IMR-90 (cell line): Measurements from ENCODE around the gene CNST. TPM values are rescaled to one million over a fixed set of nuclear protein-coding genes. Genes with fewer than 3 reads are reported as not detected.

Experiments used
- ATAC-seq: fragments of 200-7000 bp; cut with Tn5 transposase; 2 replicates; pipeline ENCODE4 v1.9.1; 2020; ENCODE audit warnings: low read depth, mild to moderate bottlenecking, moderate library complexity
- BruUV-seq: library from RNA; stranded (reverse); fragments of 400-500 nt; replicated peaks from 2 replicates; lab custom pipeline; 2021; lab: Mats Ljungman, UMichigan
- CTCF ChIA-PET: fragments of 300-600 bp; formaldehyde crosslinking; extraction: SDS; loops from one replicate; lab custom pipeline; 2021; ENCODE audit warnings: antibody characterized with exemption; lab: Yijun Ruan, JAX
- POLR2A ChIA-PET: fragments of 300-600 bp; sonication (Branson Sonifier 250); formaldehyde crosslinking; loops from one replicate; lab custom pipeline; 2022; ENCODE audit warnings: antibody characterized with exemption; ENCODE audit not compliant: unreplicated experiment; lab: Charles Lee
- DNase-seq: peaks from one replicate; pipeline ENCODE4 v3.0.0; 2013
- H2AFZ ChIP-seq: replicated peaks from 2 replicates; pipeline ENCODE3; 2013; ENCODE audit warnings: low read length, mild to moderate bottlenecking; ENCODE audit not compliant: poor library complexity
- H2AK5ac ChIP-seq: 2 replicates; pipeline ENCODE4 v1.6.1; 2013; ENCODE audit warnings: low read depth, low read length, inconsistent platforms
- H2AK9ac ChIP-seq: replicated peaks from 2 replicates; pipeline ENCODE3; 2013; ENCODE audit warnings: mild to moderate bottlenecking, low read depth, low read length, moderate library complexity; ENCODE audit not compliant: poor library complexity
- H2BK120ac ChIP-seq: 2 replicates; pipeline ENCODE4 v1.6.1; 2013; ENCODE audit warnings: low read depth, low read length, inconsistent platforms
- H2BK15ac ChIP-seq: 3 replicates; pipeline ENCODE4 v1.6.1; 2013; ENCODE audit warnings: low read depth, low read length, inconsistent platforms
- H2BK20ac ChIP-seq: 2 replicates; pipeline ENCODE4 v1.6.1; 2013; ENCODE audit warnings: low read depth, mild to moderate bottlenecking, inconsistent platforms, low read length, moderate library complexity
- H2BK5ac ChIP-seq: 2 replicates; pipeline ENCODE4 v1.6.1; 2013; ENCODE audit warnings: mild to moderate bottlenecking, low read depth, low read length, inconsistent platforms; ENCODE audit not compliant: poor library complexity, severe bottlenecking
- H3K14ac ChIP-seq: replicated peaks from 2 replicates; pipeline ENCODE4 v1.6.1; 2013; ENCODE audit warnings: low read depth, low read length, inconsistent platforms
- H3K18ac ChIP-seq: 2 replicates; pipeline ENCODE4 v1.6.1; 2013; ENCODE audit warnings: low read depth, low read length, control low read depth
- H3K23ac ChIP-seq: 2 replicates; pipeline ENCODE4 v1.6.1; 2013; ENCODE audit warnings: low read depth, low read length, inconsistent platforms
- H3K27ac ChIP-seq: 2 replicates; pipeline ENCODE4 v1.5.1; 2013; ENCODE audit warnings: mild to moderate bottlenecking, control low read depth, low read length; ENCODE audit not compliant: insufficient read depth
- H3K27me3 ChIP-seq: 2 replicates; pipeline ENCODE4 v1.6.1; 2013; ENCODE audit warnings: low read length; ENCODE audit not compliant: control insufficient read depth, insufficient read depth
- H3K36me3 ChIP-seq: 2 replicates; pipeline ENCODE4 v1.6.1; 2013; ENCODE audit warnings: low read length, mixed read lengths; ENCODE audit not compliant: control insufficient read depth, insufficient read depth
- H3K4ac ChIP-seq: 2 replicates; pipeline ENCODE4 v1.6.1; 2013; ENCODE audit warnings: low read depth, low read length, inconsistent platforms
- H3K4me1 ChIP-seq: 2 replicates; pipeline ENCODE4 v1.6.1; 2013; ENCODE audit warnings: low read length, mixed read lengths; ENCODE audit not compliant: control insufficient read depth, insufficient read depth
- H3K4me2 ChIP-seq: 2 replicates; pipeline ENCODE4 v1.6.1; 2013; ENCODE audit warnings: low read depth, mild to moderate bottlenecking, control low read depth, low read length, moderate library complexity
- H3K4me3 ChIP-seq: 2 replicates; pipeline ENCODE4 v1.5.1; 2013; ENCODE audit warnings: low read depth, mild to moderate bottlenecking, control low read depth, low read length, moderate library complexity; ENCODE audit not compliant: insufficient read depth
- H3K56ac ChIP-seq: 2 replicates; pipeline ENCODE4 v1.6.1; 2013; ENCODE audit warnings: low read length, inconsistent platforms; ENCODE audit not compliant: insufficient read depth; ENCODE audit errors: extremely low read depth
- H3K79me1 ChIP-seq, 2 experiments: 2 replicates each; pipeline ENCODE4 v1.6.1; 2013; ENCODE audit warnings: low read length in 2 of 2, inconsistent platforms in 1 of 2, low read depth in 1 of 2
- H3K9ac ChIP-seq: 2 replicates; pipeline ENCODE4 v1.6.1; 2013; ENCODE audit warnings: low read depth, low read length, control low read depth
- H3K9me1 ChIP-seq: 2 replicates; pipeline ENCODE4 v1.6.1; 2013; ENCODE audit warnings: low read length, inconsistent platforms; ENCODE audit not compliant: insufficient read depth
- H3K9me3 ChIP-seq: 2 replicates; pipeline ENCODE4 v1.6.1; 2013; ENCODE audit warnings: low read length; ENCODE audit not compliant: control insufficient read depth, insufficient read depth
- H4K20me1 ChIP-seq: 2 replicates; pipeline ENCODE4 v1.6.1; 2013; ENCODE audit warnings: low read length, inconsistent platforms; ENCODE audit not compliant: insufficient read depth
- H4K5ac ChIP-seq: 2 replicates; pipeline ENCODE4 v1.6.1; 2013; ENCODE audit warnings: mild to moderate bottlenecking, low read depth, low read length, control low read depth
- H4K8ac ChIP-seq, 2 experiments: 2 replicates each; pipeline ENCODE4 v1.6.1; 2013; ENCODE audit warnings: low read depth in 2 of 2, low read length in 2 of 2, control low read depth in 1 of 2, inconsistent platforms in 1 of 2
- H4K91ac ChIP-seq: 2 replicates; pipeline ENCODE4 v1.6.1; 2013; ENCODE audit warnings: low read depth, low read length, inconsistent platforms; ENCODE audit not compliant: insufficient read depth
- CEBPB ChIP-seq: IDR thresholded peaks from 2 replicates; pipeline ENCODE4 v1.6.1; 2012; ENCODE audit warnings: low read depth, low read length, improper control_type of control experiment
- CHD1 ChIP-seq: IDR thresholded peaks from 2 replicates; pipeline ENCODE4 v1.6.1; 2012; ENCODE audit warnings: low read depth, low read length, improper control_type of control experiment
- FOS ChIP-seq: fragments of 150-350 bp; IDR thresholded peaks from 2 replicates; pipeline ENCODE4 v1.6.1; 2016; ENCODE audit warnings: low read depth, low read length
- MAFK ChIP-seq: IDR thresholded peaks from 2 replicates; pipeline ENCODE4 v1.6.1; 2012; ENCODE audit warnings: low read depth, low read length, improper control_type of control experiment
- MAZ ChIP-seq: IDR thresholded peaks from 2 replicates; pipeline ENCODE4 v1.6.1; 2012; ENCODE audit warnings: low read depth, mild to moderate bottlenecking, low read length, improper control_type of control experiment, moderate library complexity, borderline replicate concordance
- MXI1 ChIP-seq: IDR thresholded peaks from 2 replicates; pipeline ENCODE4 v1.6.1; 2012; ENCODE audit warnings: low read depth, mild to moderate bottlenecking, low read length, moderate library complexity, borderline replicate concordance
- NFE2L2 ChIP-seq: fragments of 150-350 bp; IDR thresholded peaks from 2 replicates; pipeline ENCODE4 v1.6.1; 2016; ENCODE audit warnings: low read depth, mild to moderate bottlenecking, low read length
- POLR2A ChIP-seq: IDR thresholded peaks from 2 replicates; pipeline ENCODE4 v1.6.1; 2012; ENCODE audit warnings: mild to moderate bottlenecking, low read depth, low read length
- RAD21 ChIP-seq: IDR thresholded peaks from 2 replicates; pipeline ENCODE4 v1.6.1; 2012; ENCODE audit warnings: low read length, improper control_type of control experiment
- WGBS, 2 experiments: methylation state at CpG; one replicate each; pipeline versions ENCODE4 v1.1.5 to v1.1.7; 2013; ENCODE audit warnings: missing lambda C conversion rate in 2 of 2; ENCODE audit not compliant: insufficient read length in 1 of 2; ENCODE audit errors: extremely low coverage in 2 of 2; 5-methylcytosine and 5-hydroxymethylcytosine counted together
- dilution Hi-C: fragments of 300-500 bp; cut with HindIII; formaldehyde crosslinking; loops from one replicate; pipeline ENCODE4 v1.14.3; 2018; ENCODE audit warnings: low sequenced_read_pairs; ENCODE audit not compliant: unreplicated experiment
- in situ Hi-C: fragments of 300-500 bp; cut with MboI; formaldehyde crosslinking; loops from 3 replicates; pipeline ENCODE4 v1.14.3; 2019; ENCODE audit warnings: low sequenced_read_pairs, inconsistent platforms, mixed read lengths
- intact Hi-C: fragments of 100-400 bp; cut with micrococcal nuclease; formaldehyde crosslinking; loops from 2 replicates; pipeline ENCODE4 v1.10.0; 2022
- polyA plus RNA-seq, 3 experiments: library from polyadenylated mRNA; depleted of rRNA; stranded (reverse); fragments of >200 nt; gene quantifications; 2 replicates each; pipeline ENCODE4 v1.2.3, GENCODE V29; 2012; ENCODE audit warnings: low replicate concordance in 1 of 3
- total RNA-seq: library from RNA; depleted of rRNA; stranded (reverse); fragments of >200 nt; gene quantifications from 2 replicates; pipeline ENCODE4 v1.2.3, GENCODE V29; 2012
- TF ChIP-seq, protein P1 (sequence below): fragments of 150-350 bp; IDR thresholded peaks from 2 replicates; pipeline ENCODE4 v1.6.1; 2017; ENCODE audit warnings: mild to moderate bottlenecking, antibody characterized with exemption, low read length, low read depth
- TF ChIP-seq, protein P2 (sequence below): conservative IDR thresholded peaks from 2 replicates; pipeline ENCODE4 v1.5.1; 2012; ENCODE audit warnings: mild to moderate bottlenecking, low read depth, low read length, improper control_type of control experiment
- TF ChIP-seq, protein P3 (sequence below): fragments of 150-350 bp; IDR thresholded peaks from 2 replicates; pipeline ENCODE4 v1.6.1; 2016; ENCODE audit warnings: low read depth, mild to moderate bottlenecking, low read length, moderate library complexity, borderline replicate concordance

CNST gene
- total and polyA plus RNA-seq, 2 of the 4 experiments (the other 2 are of a cell fraction) = 15.4 to 25.5 TPM

DNA sequence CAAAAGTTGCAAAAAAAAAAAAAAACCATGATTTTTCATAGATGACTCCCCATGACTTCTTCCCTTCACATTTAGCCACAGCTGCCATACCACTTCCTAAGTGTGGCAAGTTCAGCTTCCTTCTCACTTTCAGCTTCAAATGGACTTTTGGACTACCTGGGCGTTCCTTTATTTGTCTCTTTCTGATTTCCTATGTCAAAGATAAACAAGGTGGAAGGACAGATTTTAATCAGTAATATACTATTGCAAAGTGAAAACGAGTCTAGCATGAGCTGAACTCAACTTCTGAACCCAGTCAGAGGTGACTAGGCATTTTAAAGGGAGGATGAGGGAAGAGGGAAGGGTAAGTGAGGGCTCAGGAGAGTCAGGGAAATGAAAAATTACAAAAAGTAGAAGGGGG is 143.6 kb downstream of the CNST start:
- Histone ChIP-seq H3K4me2 (no peak overlapping the region), H3K79me1 (no peaks in the 10 kb centered on the region), H3K27ac (no peak overlapping the region), H3K36me3 (no peaks in the 10 kb centered on the region), H2AFZ (no peak overlapping the region), H2BK5ac (no peak overlapping the region), H2BK120ac (no peak overlapping the region), H2AK9ac (no peak overlapping the region), H4K8ac (no peak overlapping the region), H3K9ac (no peak overlapping the region), H4K91ac (no peak overlapping the region), H3K4ac (no peak overlapping the region), H3K14ac (no peak overlapping the region), H3K4me3 (no peak overlapping the region), H3K23ac (no peak overlapping the region), H3K9me3 (peaks cover 6% of the 10 kb centered on the region), H3K56ac (no peak overlapping the region), H3K4me1 (peaks cover 5% of the 10 kb centered on the region), H2BK20ac (no peak overlapping the region), H3K9me1 (no peaks in the 10 kb centered on the region; the same call in 1 of the 2 replicates), H3K27me3 (peaks cover 2% of the 10 kb centered on the region; the same call in 1 of the 2 replicates), H4K20me1 (no peaks in the 10 kb centered on the region), H3K18ac (no peak overlapping the region), H4K5ac (no peak overlapping the region), H2AK5ac (no peak overlapping the region), H2BK15ac (no peak overlapping the region)
- in situ Hi-C loops (no loop called here), dilution Hi-C loops (no loop called here), intact Hi-C loops (no loop called here)
- POLR2A ChIA-PET = no interaction called here
- TF ChIP-seq MXI1 (no peak), FOS (no peak), POLR2A (no peak), MAFK (no peak), RAD21 (no peak), CHD1 (no peak), MAZ (no peak), CEBPB (no peak), NFE2L2 (no peak)
- TF ChIP-seq, protein P1, sequence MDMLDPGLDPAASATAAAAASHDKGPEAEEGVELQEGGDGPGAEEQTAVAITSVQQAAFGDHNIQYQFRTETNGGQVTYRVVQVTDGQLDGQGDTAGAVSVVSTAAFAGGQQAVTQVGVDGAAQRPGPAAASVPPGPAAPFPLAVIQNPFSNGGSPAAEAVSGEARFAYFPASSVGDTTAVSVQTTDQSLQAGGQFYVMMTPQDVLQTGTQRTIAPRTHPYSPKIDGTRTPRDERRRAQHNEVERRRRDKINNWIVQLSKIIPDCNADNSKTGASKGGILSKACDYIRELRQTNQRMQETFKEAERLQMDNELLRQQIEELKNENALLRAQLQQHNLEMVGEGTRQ = no peak
- TF ChIP-seq, protein P2, sequence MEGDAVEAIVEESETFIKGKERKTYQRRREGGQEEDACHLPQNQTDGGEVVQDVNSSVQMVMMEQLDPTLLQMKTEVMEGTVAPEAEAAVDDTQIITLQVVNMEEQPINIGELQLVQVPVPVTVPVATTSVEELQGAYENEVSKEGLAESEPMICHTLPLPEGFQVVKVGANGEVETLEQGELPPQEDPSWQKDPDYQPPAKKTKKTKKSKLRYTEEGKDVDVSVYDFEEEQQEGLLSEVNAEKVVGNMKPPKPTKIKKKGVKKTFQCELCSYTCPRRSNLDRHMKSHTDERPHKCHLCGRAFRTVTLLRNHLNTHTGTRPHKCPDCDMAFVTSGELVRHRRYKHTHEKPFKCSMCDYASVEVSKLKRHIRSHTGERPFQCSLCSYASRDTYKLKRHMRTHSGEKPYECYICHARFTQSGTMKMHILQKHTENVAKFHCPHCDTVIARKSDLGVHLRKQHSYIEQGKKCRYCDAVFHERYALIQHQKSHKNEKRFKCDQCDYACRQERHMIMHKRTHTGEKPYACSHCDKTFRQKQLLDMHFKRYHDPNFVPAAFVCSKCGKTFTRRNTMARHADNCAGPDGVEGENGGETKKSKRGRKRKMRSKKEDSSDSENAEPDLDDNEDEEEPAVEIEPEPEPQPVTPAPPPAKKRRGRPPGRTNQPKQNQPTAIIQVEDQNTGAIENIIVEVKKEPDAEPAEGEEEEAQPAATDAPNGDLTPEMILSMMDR = no peak
- TF ChIP-seq, protein P3, sequence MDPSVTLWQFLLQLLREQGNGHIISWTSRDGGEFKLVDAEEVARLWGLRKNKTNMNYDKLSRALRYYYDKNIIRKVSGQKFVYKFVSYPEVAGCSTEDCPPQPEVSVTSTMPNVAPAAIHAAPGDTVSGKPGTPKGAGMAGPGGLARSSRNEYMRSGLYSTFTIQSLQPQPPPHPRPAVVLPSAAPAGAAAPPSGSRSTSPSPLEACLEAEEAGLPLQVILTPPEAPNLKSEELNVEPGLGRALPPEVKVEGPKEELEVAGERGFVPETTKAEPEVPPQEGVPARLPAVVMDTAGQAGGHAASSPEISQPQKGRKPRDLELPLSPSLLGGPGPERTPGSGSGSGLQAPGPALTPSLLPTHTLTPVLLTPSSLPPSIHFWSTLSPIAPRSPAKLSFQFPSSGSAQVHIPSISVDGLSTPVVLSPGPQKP = no peak
- ATAC-seq = no peak
- BruUV-seq = no TSS peak
- no CpG with 5 or more reads among the region's 2 CpGs for WGBS, 2 experiments
- CTCF ChIA-PET = no interaction called here
- DNase-seq = no peak
